Germinal center (tissue), 1 donor: ENCODE measurements around the gene SMIM15.

Experiments
- DNase-seq: peaks from one replicate; pipeline ENCODE4 v3.0.0; 2012; ENCODE audit warnings: mixed read lengths, low spot score

The SMIM15 gene

GRCh38 chr5:61159836-61160235 lies 2.4 kb downstream of the SMIM15 start:
- DNase-seq, result no peak

- DNase-seq, result no peak
Observed at GRCh38 chr5:61159070-61159469, 3.2 kb downstream of the SMIM15 start.

GRCh38 chr5:61151893-61152292 lies 10.4 kb downstream of the SMIM15 start:
- DNase-seq, result no peak

- DNase-seq, result no peak
Observed at GRCh38 chr5:61148515-61148914, 13.8 kb downstream of the SMIM15 start.

- no peak for DNase-seq
Observed at GRCh38 chr5:61142811-61143210, 19.5 kb downstream of the SMIM15 start.

GRCh38 chr5:61142391-61142790 lies 19.9 kb downstream of the SMIM15 start:
- no peak for DNase-seq

- no peak for DNase-seq
Observed at GRCh38 chr5:61141801-61142200, 20.5 kb downstream of the SMIM15 start.

GRCh38 chr5:61139931-61140330 lies 22.3 kb downstream of the SMIM15 start:
- DNase-seq, result no peak

GRCh38 chr5:61139094-61139873 lies 23.0 kb downstream of the SMIM15 start:
- no peak for DNase-seq

GRCh38 chr5:61137835-61138234 lies 24.4 kb downstream of the SMIM15 start:
- no peak for DNase-seq

GRCh38 chr5:61132559-61132958 lies 29.7 kb downstream of the SMIM15 start:
- DNase-seq, result no peak

GRCh38 chr5:61130289-61130688 lies 32.0 kb downstream of the SMIM15 start:
- DNase-seq, result no peak

- no peak for DNase-seq
Observed at GRCh38 chr5:61123145-61123544, 39.1 kb downstream of the SMIM15 start.

GRCh38 chr5:61120534-61120933 lies 41.7 kb downstream of the SMIM15 start:
- no peak for DNase-seq

- no peak for DNase-seq
Observed at GRCh38 chr5:61119066-61119465, 43.2 kb downstream of the SMIM15 start.

- DNase-seq, result no peak
Observed at GRCh38 chr5:61115968-61116367, 46.3 kb downstream of the SMIM15 start.

GRCh38 chr5:61114441-61114840 lies 47.8 kb downstream of the SMIM15 start:
- no peak for DNase-seq
